HUES6 (cell line): Measurements from ENCODE around the gene MICU2.
"Not testable (repeated sequence)": the region's sequence is repeated elsewhere in the genome, so short reads cannot be mapped to it uniquely, and the experiment has no call there.

Experiments
- H3K27ac ChIP-seq: 2 replicates; pipeline ENCODE4 v1.7.0; 2013; ENCODE audit warnings: low read depth, mild to moderate bottlenecking, low read length, inconsistent platforms
- H3K27me3 ChIP-seq: 2 replicates; pipeline ENCODE4 v1.6.1; 2013; ENCODE audit warnings: low read length; ENCODE audit not compliant: control insufficient read depth, insufficient read depth
- H3K36me3 ChIP-seq: 2 replicates; pipeline ENCODE4 v1.6.1; 2013; ENCODE audit warnings: low read length; ENCODE audit not compliant: control insufficient read depth, insufficient read depth
- H3K4me1 ChIP-seq: 2 replicates; pipeline ENCODE4 v1.6.1; 2013; ENCODE audit warnings: low read length; ENCODE audit not compliant: control insufficient read depth, insufficient read depth
- H3K4me3 ChIP-seq: 2 replicates; pipeline ENCODE4 v1.5.1; 2013; ENCODE audit warnings: low read depth, low read length
- H3K9ac ChIP-seq: one replicate; pipeline ENCODE4 v1.6.1; 2013; ENCODE audit warnings: mild to moderate bottlenecking, low read length
- H3K9me3 ChIP-seq: 2 replicates; pipeline ENCODE4 v1.6.1; 2013; ENCODE audit warnings: low read depth, low read length; ENCODE audit not compliant: control insufficient read depth, insufficient read depth

MICU2 gene

GRCh38 chr13:21594715-21595545 lies 9.0 kb downstream of the MICU2 start:
- Histone ChIP-seq H3K9me3 (no peaks in the 10 kb centered on the region), H3K4me3 (no peak overlapping the region), H3K4me1 (no peaks in the 10 kb centered on the region), H3K27ac (no peak overlapping the region), H3K36me3 (no peaks in the 10 kb centered on the region), H3K27me3 (no peaks in the 10 kb centered on the region), H3K9ac (no peak overlapping the region)

DNA sequence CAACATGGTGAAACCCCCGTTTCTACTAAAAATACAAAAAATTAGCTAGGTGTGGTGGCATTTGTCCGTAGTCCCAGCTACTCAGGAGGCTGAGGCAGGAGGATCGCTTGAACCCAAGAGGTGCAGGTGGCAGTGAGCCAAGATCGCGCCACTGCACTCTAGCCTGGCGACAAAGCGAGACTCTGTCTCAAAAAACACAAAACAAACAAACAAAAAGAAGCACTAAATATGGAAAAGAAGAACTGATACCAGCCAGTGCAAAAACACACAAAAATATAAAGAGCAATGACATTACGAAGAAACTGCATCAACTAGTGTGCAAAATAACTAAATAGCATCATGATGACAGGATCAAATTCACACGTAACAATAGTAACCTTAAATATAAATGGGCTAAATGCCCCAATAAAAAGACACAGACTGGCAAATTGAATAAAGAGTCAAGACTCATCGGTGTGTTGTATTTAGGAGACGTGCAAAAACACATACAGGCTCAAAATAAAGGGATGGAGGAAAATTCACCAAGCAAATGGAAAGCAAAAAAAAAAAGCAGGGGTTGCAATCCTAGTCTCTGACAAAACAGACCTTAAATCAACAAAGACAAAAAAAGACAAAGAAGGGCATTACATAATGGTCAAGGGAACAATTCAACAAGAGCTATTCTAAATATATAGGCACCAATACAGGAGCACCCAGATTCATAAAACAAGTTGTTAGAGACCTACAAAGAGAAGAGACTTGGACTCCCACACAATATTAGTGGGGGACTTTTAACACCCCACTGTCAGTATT lies 13.1 kb downstream of the MICU2 start:
- H3K27ac ChIP-seq, H3K4me1 ChIP-seq, H3K27me3 ChIP-seq, H3K4me3 ChIP-seq, H3K9ac ChIP-seq, H3K36me3 ChIP-seq, H3K9me3 ChIP-seq: not testable (repeated sequence)

- Histone ChIP-seq H3K27ac (no peak overlapping the region), H3K4me1 (no peaks in the 10 kb centered on the region), H3K4me3 (no peak overlapping the region), H3K9ac (no peak overlapping the region), H3K27me3 (no peaks in the 10 kb centered on the region), H3K36me3 (no peaks in the 10 kb centered on the region), H3K9me3 (no peaks in the 10 kb centered on the region)
These were observed 13.7 kb downstream of the MICU2 start for GRCh38 chr13:21590231-21590630.

DNA sequence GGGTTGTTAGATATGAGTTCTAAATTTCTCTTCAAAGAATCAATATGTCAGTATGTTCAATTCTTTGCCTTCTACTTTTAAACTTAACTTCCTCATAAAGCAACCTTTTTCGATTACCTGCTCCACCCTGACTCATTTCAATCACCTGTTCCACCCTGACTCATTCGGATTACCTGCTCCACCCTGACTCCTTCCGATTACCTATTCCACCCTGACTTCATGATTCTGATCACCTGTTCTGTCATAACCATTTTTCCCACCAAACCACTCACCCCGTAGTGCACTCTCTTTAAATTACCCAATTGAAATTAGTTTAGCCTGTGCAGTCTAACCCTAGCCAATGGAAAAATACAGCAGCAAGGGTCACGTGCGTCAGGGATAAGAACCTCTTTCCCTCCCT lies 14.5 kb downstream of the MICU2 start:
- not testable (repeated sequence) for H3K9me3 ChIP-seq, H3K27me3 ChIP-seq, H3K4me3 ChIP-seq, H3K27ac ChIP-seq, H3K4me1 ChIP-seq, H3K36me3 ChIP-seq, H3K9ac ChIP-seq

DNA sequence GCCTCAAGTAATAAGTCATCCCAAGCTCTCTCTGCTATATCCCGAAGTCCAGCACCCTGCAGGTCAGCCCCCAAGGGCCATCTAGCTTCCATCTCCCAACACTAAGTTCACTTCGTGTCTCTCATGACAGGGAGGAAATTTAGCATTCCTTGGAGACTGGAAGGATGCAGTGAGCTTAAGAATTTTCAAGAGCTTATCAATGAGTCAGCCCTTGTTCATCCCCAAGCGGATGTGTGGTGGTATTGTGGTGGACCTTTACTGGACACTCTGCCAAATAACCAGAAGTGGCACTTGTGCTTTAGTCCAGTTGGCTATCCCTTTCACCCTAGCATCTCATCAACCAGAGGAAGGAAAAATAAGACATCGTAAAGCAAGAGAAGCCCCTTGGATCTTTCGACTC lies 15.6 kb downstream of the MICU2 start:
- not testable (repeated sequence) for H3K27ac ChIP-seq, H3K4me3 ChIP-seq, H3K4me1 ChIP-seq, H3K27me3 ChIP-seq, H3K9me3 ChIP-seq, H3K36me3 ChIP-seq, H3K9ac ChIP-seq

- no peak overlapping the region for H3K4me3 ChIP-seq
- peaks cover 4% of the 10 kb centered on the region; the same call in 1 of the 2 replicates for H3K36me3 ChIP-seq
- peaks cover 15% of the 10 kb centered on the region for H3K9me3 ChIP-seq
- H3K9ac ChIP-seq, result no peak overlapping the region
- H3K27ac ChIP-seq, result no peak overlapping the region
- H3K4me1 ChIP-seq, result no peaks in the 10 kb centered on the region
- no peaks in the 10 kb centered on the region for H3K27me3 ChIP-seq
These were observed 18.9 kb downstream of the MICU2 start for GRCh38 chr13:21584973-21585592.

- no peaks in the 10 kb centered on the region for H3K27me3 ChIP-seq
- peaks cover 15% of the 10 kb centered on the region for H3K9me3 ChIP-seq
- H3K36me3 ChIP-seq, result peaks cover 4% of the 10 kb centered on the region; the same call in 1 of the 2 replicates
- no peaks in the 10 kb centered on the region for H3K4me1 ChIP-seq
- H3K4me3 ChIP-seq, result no peak overlapping the region
- no peak overlapping the region for H3K9ac ChIP-seq
- no peak overlapping the region for H3K27ac ChIP-seq
These were observed 20.5 kb downstream of the MICU2 start for GRCh38 chr13:21583478-21583877.

GRCh38 chr13:21580736-21581135 lies 23.2 kb downstream of the MICU2 start:
- Histone ChIP-seq H3K9me3 (peaks cover 15% of the 10 kb centered on the region), H3K36me3 (peaks cover 4% of the 10 kb centered on the region; the same call in 1 of the 2 replicates), H3K9ac (no peak overlapping the region), H3K4me1 (no peaks in the 10 kb centered on the region), H3K27ac (no peak overlapping the region), H3K4me3 (no peak overlapping the region), H3K27me3 (no peaks in the 10 kb centered on the region)

GRCh38 chr13:21579754-21580316 lies 24.1 kb downstream of the MICU2 start:
- H3K9ac ChIP-seq, result no peak overlapping the region
- no peaks in the 10 kb centered on the region for H3K4me1 ChIP-seq
- H3K27ac ChIP-seq, result no peak overlapping the region
- H3K9me3 ChIP-seq, result peaks cover 15% of the 10 kb centered on the region
- peaks cover 4% of the 10 kb centered on the region; the same call in 1 of the 2 replicates for H3K36me3 ChIP-seq
- no peak overlapping the region for H3K4me3 ChIP-seq
- no peaks in the 10 kb centered on the region for H3K27me3 ChIP-seq

- Histone ChIP-seq H3K27me3 (no peaks in the 10 kb centered on the region), H3K4me3 (no peak overlapping the region)
These were observed 25.2 kb downstream of the MICU2 start for GRCh38 chr13:21578748-21579147.

More at GRCh38 chr13:21578748-21579147, 25.2 kb downstream of the MICU2 start:
- no peak overlapping the region for H3K27ac ChIP-seq
- H3K36me3 ChIP-seq, result peaks cover 4% of the 10 kb centered on the region; the same call in 1 of the 2 replicates
- no peak overlapping the region for H3K9ac ChIP-seq
- peaks cover 15% of the 10 kb centered on the region for H3K9me3 ChIP-seq
- H3K4me1 ChIP-seq, result no peaks in the 10 kb centered on the region
